Measurements from ENCODE around the gene AMY1C.
"Not testable (repeated sequence)": the region's sequence is repeated elsewhere in the genome, so short reads cannot be mapped to it uniquely, and the experiment has no call there.

GRCh38 chr1:103700669-103701068, 49.0 kb upstream of the AMY1C start:
- TF ChIP-seq, protein P1, sequence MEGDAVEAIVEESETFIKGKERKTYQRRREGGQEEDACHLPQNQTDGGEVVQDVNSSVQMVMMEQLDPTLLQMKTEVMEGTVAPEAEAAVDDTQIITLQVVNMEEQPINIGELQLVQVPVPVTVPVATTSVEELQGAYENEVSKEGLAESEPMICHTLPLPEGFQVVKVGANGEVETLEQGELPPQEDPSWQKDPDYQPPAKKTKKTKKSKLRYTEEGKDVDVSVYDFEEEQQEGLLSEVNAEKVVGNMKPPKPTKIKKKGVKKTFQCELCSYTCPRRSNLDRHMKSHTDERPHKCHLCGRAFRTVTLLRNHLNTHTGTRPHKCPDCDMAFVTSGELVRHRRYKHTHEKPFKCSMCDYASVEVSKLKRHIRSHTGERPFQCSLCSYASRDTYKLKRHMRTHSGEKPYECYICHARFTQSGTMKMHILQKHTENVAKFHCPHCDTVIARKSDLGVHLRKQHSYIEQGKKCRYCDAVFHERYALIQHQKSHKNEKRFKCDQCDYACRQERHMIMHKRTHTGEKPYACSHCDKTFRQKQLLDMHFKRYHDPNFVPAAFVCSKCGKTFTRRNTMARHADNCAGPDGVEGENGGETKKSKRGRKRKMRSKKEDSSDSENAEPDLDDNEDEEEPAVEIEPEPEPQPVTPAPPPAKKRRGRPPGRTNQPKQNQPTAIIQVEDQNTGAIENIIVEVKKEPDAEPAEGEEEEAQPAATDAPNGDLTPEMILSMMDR (IDR thresholded peaks at IDR 0.05) = not testable (repeated sequence)
- not testable (repeated sequence) for TF ChIP-seq POLR2A (IDR thresholded peaks at IDR 0.05)
